Stimulated activated CD8-positive, alpha-beta memory T cell treated with anti-CD3 and anti-CD28 coated beads, Interleukin-12 subunit alpha, Interleukin-12 subunit beta, amount 100 ng/mL, for 24 hours (primary cell): ENCODE measurements around the gene RICTOR.
"Not testable (repeated sequence)": the region's sequence is repeated elsewhere in the genome, so short reads cannot be mapped to it uniquely, and the experiment has no call there.

Experiments
- DNase-seq: peaks from one replicate; pipeline ENCODE4 v3.0.0-alpha.2; 2020; ENCODE audit errors: extremely low read depth

RICTOR gene

DNA sequence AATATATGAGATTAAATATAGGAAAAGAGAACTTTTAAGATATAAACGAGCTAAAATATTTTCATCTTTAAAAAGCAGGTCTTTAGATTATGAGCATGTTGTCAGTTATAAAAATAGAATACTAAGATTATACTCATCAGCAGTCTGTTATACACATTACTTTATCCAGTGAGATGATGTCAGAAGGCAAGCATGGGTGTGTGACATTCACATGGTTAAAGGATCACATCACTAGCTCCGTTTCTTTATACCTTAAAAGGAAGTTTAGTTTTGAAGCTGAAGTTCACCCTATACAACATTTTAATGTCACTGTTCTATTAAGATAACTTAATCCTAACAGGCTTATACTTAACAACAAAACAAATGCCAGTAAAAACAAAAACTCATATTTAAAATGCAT, 59.6 kb downstream of the RICTOR start:
- DNase-seq, result no peak

- no peak for DNase-seq
These were observed 60.3 kb downstream of the RICTOR start for GRCh38 chr5:39013938-39014337.

GRCh38 chr5:39010958-39011357, 63.2 kb downstream of the RICTOR start:
- not testable (repeated sequence) for DNase-seq

- no peak for DNase-seq
These were observed 64.2 kb downstream of the RICTOR start for GRCh38 chr5:39009981-39010380.

- no peak for DNase-seq
These were observed 64.9 kb downstream of the RICTOR start for GRCh38 chr5:39009280-39009679.

- DNase-seq, result no peak
These were observed 67.5 kb downstream of the RICTOR start for GRCh38 chr5:39006650-39007049.

GRCh38 chr5:39005566-39006232, 68.5 kb downstream of the RICTOR start:
- DNase-seq, result no peak

GRCh38 chr5:39001683-39002082, 72.5 kb downstream of the RICTOR start:
- DNase-seq, result no peak

DNA sequence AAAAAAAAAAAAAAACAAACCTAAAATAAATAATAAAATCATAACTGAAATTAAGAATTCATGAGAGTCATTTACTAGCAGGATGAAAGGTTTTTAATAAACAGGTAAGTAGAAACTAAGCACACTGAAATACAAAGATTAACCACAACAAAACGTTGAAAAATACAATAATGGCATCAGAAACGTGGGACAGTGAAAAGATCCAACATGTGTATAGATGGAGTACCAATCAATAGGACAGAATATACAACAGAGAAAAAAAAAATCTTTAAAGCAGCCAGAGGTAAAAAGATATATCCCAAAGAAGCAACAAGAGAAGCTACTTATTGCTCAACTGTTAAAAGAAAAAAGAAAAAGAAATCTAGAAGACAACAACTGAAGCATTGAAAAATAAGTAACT, 75.2 kb downstream of the RICTOR start:
- DNase-seq, result no peak

GRCh38 chr5:38997591-38997990, 76.6 kb downstream of the RICTOR start:
- no peak for DNase-seq

- no peak for DNase-seq
These were observed 78.1 kb downstream of the RICTOR start for GRCh38 chr5:38996123-38996522.

DNA sequence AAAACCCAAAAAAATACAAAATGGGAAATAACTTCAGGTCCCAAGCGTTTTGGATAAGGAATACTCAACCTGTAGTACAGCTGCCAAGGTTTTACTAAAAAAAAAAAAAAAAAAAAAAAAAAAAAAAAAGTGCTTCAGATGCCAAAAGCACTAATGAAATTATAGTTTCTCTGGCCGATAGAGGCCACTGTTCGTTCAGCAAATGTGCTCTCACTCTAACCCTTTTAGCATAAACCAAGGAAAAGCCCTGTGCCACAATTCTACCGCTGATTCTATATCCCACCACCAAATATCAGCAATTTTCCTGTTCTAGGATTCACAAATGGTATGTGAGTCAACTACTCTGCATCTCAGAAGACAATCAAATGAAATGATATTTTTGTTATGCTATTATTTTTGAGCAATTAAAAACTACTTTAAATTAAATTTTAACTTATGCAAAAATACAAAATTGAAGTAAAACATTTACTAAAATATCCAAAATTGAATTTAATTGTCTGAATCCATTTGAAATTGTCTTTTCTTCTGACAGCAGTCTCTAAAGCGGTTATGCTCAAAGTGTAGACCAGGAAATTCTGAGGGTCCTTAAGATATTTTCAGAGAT, 79.8 kb downstream of the RICTOR start:
- DNase-seq, result peak; percentile 1

DNA sequence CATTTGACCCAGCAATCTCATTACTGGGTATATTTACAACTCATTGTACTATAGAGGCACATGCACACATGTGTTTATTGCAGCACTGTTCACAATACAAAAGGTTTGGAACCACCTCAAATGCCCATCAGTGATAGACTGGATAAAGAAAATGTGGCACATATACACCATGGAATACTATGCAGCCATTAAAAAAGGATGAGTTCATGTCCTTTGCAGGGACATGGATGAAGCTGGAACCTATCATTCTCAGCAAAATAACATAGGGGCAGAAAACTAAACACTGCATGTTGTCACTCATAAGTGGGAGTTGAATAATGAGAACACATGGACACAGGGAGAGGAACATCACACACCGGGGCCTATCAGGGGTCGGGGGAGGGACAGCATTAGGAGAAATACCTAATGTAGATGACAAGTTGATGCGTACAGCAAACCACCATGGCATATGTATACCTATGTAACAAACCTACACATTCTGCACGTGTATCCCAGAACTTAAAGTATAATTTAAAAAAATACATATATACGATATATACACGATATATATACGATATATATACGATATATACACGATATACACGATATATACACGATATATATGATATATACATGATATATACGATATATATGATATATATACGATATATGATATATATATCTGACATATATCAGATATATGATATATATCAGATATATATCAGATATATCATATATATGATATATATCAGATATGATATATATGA, 84.1 kb downstream of the RICTOR start:
- not testable (repeated sequence) for DNase-seq

- no peak for DNase-seq
These were observed 88.2 kb downstream of the RICTOR start for GRCh38 chr5:38985909-38986452.

DNA sequence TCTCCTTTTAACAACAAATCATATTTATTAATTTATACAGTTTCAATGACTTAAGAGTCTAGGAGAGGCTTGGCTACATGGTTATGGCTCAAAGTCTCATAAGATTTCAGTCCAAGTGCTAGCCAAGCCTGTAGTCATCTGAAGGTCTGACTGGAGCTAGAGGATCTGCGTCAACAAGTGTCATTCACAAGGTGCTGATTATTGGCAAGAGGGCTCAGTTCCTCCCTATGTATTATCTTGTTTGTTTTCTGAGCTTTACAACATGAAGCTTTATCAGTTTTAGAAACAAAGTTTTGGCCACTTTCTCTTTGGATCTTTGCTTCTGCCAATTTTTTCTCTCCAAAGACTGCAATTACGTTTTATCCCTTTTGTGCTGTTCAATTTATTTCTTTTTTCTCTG, 94.7 kb downstream of the RICTOR start:
- DNase-seq, result no peak

- DNase-seq, result no peak
These were observed 96.2 kb downstream of the RICTOR start for GRCh38 chr5:38978036-38978435.

DNA sequence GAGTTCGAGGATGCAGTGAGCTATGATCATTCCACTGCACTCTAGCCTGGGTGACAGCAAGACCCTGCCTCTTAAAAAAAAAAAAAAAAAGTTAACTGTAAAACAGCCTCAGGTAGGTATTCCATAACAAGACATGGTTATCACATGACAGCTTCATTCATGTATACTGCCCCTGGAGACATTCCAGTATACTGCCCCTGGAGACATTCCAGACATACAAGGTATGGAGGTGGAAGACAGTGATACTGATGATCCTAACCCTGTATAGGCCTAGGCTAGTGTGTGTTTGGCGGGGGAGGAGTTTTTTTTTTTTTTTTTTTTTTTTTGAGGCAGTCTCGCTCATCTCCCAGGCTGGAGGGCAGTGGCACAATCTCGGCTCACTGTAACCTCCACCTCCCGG, 105.5 kb downstream of the RICTOR start:
- DNase-seq, result no peak

GRCh38 chr5:38961691-38962090, 112.5 kb downstream of the RICTOR start:
- DNase-seq, result no peak

- no peak for DNase-seq
These were observed 120.7 kb downstream of the RICTOR start for GRCh38 chr5:38953426-38954012.

DNA sequence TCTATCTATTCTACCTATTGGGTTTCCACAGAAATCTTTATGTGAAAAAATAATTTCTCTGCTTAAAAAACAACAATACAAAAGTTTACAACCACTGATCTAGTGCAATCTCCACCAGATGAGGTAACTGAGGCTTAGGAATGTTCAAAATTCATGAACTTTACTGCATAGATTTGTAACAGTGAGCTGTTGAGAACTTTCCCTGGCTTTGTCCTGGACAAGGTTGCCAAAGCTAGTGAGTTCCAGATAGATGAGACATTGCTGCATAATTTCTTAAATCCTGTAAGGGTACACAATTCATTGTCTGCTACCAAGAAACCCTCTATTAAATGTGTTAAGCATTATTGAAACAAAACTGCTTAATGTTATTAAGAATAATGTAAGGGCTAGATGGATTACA, 125.7 kb downstream of the RICTOR start:
- DNase-seq, result no peak

DNA sequence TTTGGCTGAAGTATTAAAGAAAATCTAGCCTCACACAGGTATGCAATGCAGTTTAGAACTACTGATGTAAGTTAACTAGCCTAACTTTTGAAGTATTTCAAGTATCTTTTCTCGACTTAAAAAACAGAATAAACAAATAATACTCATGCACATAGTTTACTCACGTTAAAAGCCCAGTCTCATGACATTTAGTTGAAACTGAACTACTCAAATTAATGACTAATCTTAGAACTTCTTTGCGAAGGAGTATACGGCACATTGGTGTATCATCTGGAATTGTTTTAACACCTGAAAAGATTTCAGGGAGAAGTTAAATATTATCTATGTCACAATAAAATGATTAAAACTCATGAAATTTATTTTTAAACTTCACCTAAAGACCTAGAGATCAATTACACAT, 129.9 kb downstream of the RICTOR start:
- no peak for DNase-seq

GRCh38 chr5:38941912-38942311, 132.3 kb downstream of the RICTOR start:
- no peak for DNase-seq
